ENCODE results near the gene PRKAG2.

PRKAG2 gene

GRCh38 chr7:151615058-151615457 lies 261.9 kb downstream of the PRKAG2 start:
- no peak for DNase-seq (ENCODE audit: extremely low spot score)
- POLR2A ChIA-PET, result no interaction called here
- CTCF ChIA-PET, result interaction anchor here (0.9 to 1.3 kb wide), 3 partner anchors 10 to 264 kb away, joined by 3 to 5 read pairs (median 3); no protein-coding TSS in a partner anchor
- no peak for TF ChIP-seq CTCF (IDR thresholded peaks at IDR 0.05; ENCODE audit: control extremely low read depth, extremely low read depth, low read depth, missing control alignments)

GRCh38 chr7:151614019-151614418 lies 262.9 kb downstream of the PRKAG2 start:
- no peak for DNase-seq (ENCODE audit: extremely low spot score)
- POLR2A ChIA-PET, result no interaction called here
- CTCF ChIA-PET, result no interaction called here
- no peak for TF ChIP-seq CTCF (IDR thresholded peaks at IDR 0.05; ENCODE audit: control extremely low read depth, extremely low read depth, low read depth, missing control alignments)

GRCh38 chr7:151611878-151612277 lies 265.0 kb downstream of the PRKAG2 start:
- POLR2A ChIA-PET, result no interaction called here
- DNase-seq (ENCODE audit: extremely low spot score), result no peak
- TF ChIP-seq CTCF (IDR thresholded peaks at IDR 0.05; ENCODE audit: control extremely low read depth, extremely low read depth, low read depth, missing control alignments), result no peak
- CTCF ChIA-PET, result no interaction called here

GRCh38 chr7:151611041-151611440 lies 265.9 kb downstream of the PRKAG2 start:
- CTCF ChIA-PET, result interaction anchor here (1.2 to 1.6 kb wide), 2 partner anchors 19 to 22 kb away, joined by 3 to 6 read pairs; no protein-coding TSS in a partner anchor

GRCh38 chr7:151608031-151608551 lies 268.8 kb downstream of the PRKAG2 start:
- ChIA-PET POLR2A (no interaction called here), CTCF (no interaction called here)
- no peak for TF ChIP-seq CTCF (IDR thresholded peaks at IDR 0.05; ENCODE audit: control extremely low read depth, extremely low read depth, low read depth, missing control alignments)
- DNase-seq (ENCODE audit: extremely low spot score), result no peak

More at GRCh38 chr7:151611041-151611440, 265.9 kb downstream of the PRKAG2 start:
- POLR2A ChIA-PET, result no interaction called here
- no peak for DNase-seq (ENCODE audit: extremely low spot score)
- no peak for TF ChIP-seq CTCF (IDR thresholded peaks at IDR 0.05; ENCODE audit: control extremely low read depth, extremely low read depth, low read depth, missing control alignments)

- no peak for DNase-seq (ENCODE audit: extremely low spot score)
- ChIA-PET CTCF (no interaction called here), POLR2A (no interaction called here)
These were observed 269.4 kb downstream of the PRKAG2 start for GRCh38 chr7:151607464-151607867.

More at GRCh38 chr7:151607464-151607867, 269.4 kb downstream of the PRKAG2 start:
- TF ChIP-seq CTCF (IDR thresholded peaks at IDR 0.05; ENCODE audit: control extremely low read depth, extremely low read depth, low read depth, missing control alignments), result no peak
